HEK293T (cell line): ENCODE measurements around the gene DEGS1.

Experiments
- CTCF ChIA-PET: fragments of 350-600 bp; formaldehyde crosslinking; extraction: SDS; loops from one replicate; lab custom pipeline; 2021; ENCODE audit warnings: antibody characterized with exemption, inconsistent platforms; lab: Yijun Ruan, JAX
- POLR2A ChIA-PET: fragments of 350-600 bp; formaldehyde crosslinking; extraction: SDS; loops from one replicate; lab custom pipeline; 2020; ENCODE audit warnings: antibody characterized with exemption, inconsistent platforms; lab: Yijun Ruan, JAX
- DNase-seq: peaks from one replicate; pipeline ENCODE4 v3.0.0; 2012; ENCODE audit warnings: mixed read lengths; ENCODE audit errors: extremely low spot score
- ARNT ChIP-seq: fragments of 450-650 bp; IDR thresholded peaks from 2 replicates; pipeline ENCODE4 v1.6.1; 2017; ENCODE audit warnings: mild to moderate bottlenecking
- BHLHE40 ChIP-seq: fragments of 450-650 bp; IDR thresholded peaks from 2 replicates; pipeline ENCODE4 v1.6.1; 2016; ENCODE audit warnings: mild to moderate bottlenecking, moderate library complexity, borderline replicate concordance
- CTBP1 ChIP-seq: fragments of 450-650 bp; IDR thresholded peaks from 2 replicates; pipeline ENCODE4 v1.6.1; 2016; ENCODE audit warnings: borderline replicate concordance
- ELF4 ChIP-seq: fragments of 450-650 bp; IDR thresholded peaks from 2 replicates; pipeline ENCODE4 v1.6.1; 2017; ENCODE audit warnings: antibody characterized with exemption
- FOXA1 ChIP-seq: fragments of 450-650 bp; IDR thresholded peaks from 2 replicates; pipeline ENCODE4 v1.6.1; 2016; ENCODE audit warnings: mild to moderate bottlenecking
- FOXK2 ChIP-seq: fragments of 450-650 bp; IDR thresholded peaks from 2 replicates; pipeline ENCODE4 v1.6.1; 2016; ENCODE audit warnings: mild to moderate bottlenecking
- FOXM1 ChIP-seq: fragments of 450-650 bp; IDR thresholded peaks from 2 replicates; pipeline ENCODE4 v1.6.1; 2017; ENCODE audit warnings: mild to moderate bottlenecking, borderline replicate concordance
- HDGF ChIP-seq: fragments of 450-650 bp; IDR thresholded peaks from 2 replicates; pipeline ENCODE4 v1.6.1; 2017; ENCODE audit warnings: antibody characterized with exemption, borderline replicate concordance
- L3MBTL2 ChIP-seq: fragments of 450-650 bp; conservative IDR thresholded peaks from 2 replicates; pipeline ENCODE4 v1.6.1; 2016; ENCODE audit warnings: mild to moderate bottlenecking
- LEF1 ChIP-seq: fragments of 450-650 bp; IDR thresholded peaks from 2 replicates; pipeline ENCODE4 v1.6.1; 2017; ENCODE audit warnings: mild to moderate bottlenecking, borderline replicate concordance
- NFRKB ChIP-seq: fragments of 450-650 bp; IDR thresholded peaks from 2 replicates; pipeline ENCODE4 v1.6.1; 2016; ENCODE audit warnings: mild to moderate bottlenecking, moderate library complexity
- SP1 ChIP-seq: fragments of 450-650 bp; IDR thresholded peaks from 2 replicates; pipeline ENCODE4 v1.6.1; 2017
- SUZ12 ChIP-seq: fragments of 450-650 bp; IDR thresholded peaks from 2 replicates; pipeline ENCODE4 v1.6.1; 2016; ENCODE audit warnings: mild to moderate bottlenecking
- TARDBP ChIP-seq: fragments of 450-650 bp; IDR thresholded peaks from 2 replicates; pipeline ENCODE4 v1.6.1; 2016
- ZNF384 ChIP-seq: fragments of 450-650 bp; IDR thresholded peaks from 2 replicates; pipeline ENCODE4 v1.6.1; 2016
- TF ChIP-seq, protein P1 (sequence below): fragments of 450-650 bp; IDR thresholded peaks from 2 replicates; pipeline ENCODE4 v1.6.1; 2016

DEGS1 gene

DNA sequence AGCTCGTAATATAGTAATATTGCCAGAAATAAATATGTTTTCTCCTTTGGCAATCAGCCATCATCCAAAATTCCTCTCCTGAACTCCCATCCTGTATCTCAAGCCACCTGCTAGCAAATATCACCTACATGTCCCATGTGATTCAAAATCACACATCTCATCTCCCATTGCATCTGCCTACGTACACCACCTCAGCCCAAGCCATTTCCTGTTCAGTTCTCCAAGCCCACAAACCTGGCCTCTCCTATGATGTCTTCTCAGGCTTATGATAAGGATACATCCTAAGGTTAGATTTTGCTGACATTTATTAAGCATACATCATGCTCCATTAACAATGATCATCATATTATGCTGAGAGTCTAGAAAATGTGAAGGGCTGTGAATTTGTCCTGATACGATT, 31.9 kb upstream of the DEGS1 start:
- ChIA-PET POLR2A (no interaction called here), CTCF (no interaction called here)
- no peak for DNase-seq
- TF ChIP-seq BHLHE40, result no peak
- no peak for TF ChIP-seq L3MBTL2
- no peak for TF ChIP-seq NFRKB
- TF ChIP-seq HDGF, result no peak
- TF ChIP-seq SUZ12, result no peak
- no peak for TF ChIP-seq FOXM1
- TF ChIP-seq ZNF384, result no peak
- TF ChIP-seq, protein P1, sequence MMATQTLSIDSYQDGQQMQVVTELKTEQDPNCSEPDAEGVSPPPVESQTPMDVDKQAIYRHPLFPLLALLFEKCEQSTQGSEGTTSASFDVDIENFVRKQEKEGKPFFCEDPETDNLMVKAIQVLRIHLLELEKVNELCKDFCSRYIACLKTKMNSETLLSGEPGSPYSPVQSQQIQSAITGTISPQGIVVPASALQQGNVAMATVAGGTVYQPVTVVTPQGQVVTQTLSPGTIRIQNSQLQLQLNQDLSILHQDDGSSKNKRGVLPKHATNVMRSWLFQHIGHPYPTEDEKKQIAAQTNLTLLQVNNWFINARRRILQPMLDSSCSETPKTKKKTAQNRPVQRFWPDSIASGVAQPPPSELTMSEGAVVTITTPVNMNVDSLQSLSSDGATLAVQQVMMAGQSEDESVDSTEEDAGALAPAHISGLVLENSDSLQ, result no peak
- no peak for TF ChIP-seq LEF1
- TF ChIP-seq FOXK2, result no peak

DNA sequence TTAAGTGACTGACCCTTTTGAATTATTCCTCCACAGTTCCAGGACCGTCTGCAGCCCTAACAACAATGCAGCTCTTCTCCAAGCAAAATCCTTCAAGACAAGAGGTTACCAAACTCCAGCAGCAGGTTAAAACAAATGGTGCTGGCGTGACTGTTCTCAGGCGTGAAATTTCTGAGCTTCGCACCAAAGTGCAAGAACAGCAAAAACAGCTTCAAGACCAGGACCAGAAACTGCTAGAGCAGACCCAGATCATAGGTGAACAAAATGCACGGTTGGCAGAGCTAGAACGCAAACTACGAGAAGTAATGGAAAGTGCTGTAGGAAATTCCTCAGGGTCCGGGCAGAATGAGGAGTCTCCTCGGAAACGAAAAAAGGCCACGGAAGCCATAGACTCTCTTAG, 25.7 kb upstream of the DEGS1 start:
- no peak for DNase-seq
- POLR2A ChIA-PET, result no interaction called here
- TF ChIP-seq NFRKB (no peak), CTBP1 (no peak), TARDBP (no peak), HDGF (no peak), BHLHE40 (no peak), ELF4 (no peak), SUZ12 (no peak), FOXA1 (no peak), ZNF384 (no peak), ARNT (no peak), L3MBTL2 (no peak), FOXM1 (no peak), SP1 (no peak), LEF1 (no peak), FOXK2 (no peak)
- TF ChIP-seq, protein P1, result no peak
- CTCF ChIA-PET, result no interaction called here

DNA sequence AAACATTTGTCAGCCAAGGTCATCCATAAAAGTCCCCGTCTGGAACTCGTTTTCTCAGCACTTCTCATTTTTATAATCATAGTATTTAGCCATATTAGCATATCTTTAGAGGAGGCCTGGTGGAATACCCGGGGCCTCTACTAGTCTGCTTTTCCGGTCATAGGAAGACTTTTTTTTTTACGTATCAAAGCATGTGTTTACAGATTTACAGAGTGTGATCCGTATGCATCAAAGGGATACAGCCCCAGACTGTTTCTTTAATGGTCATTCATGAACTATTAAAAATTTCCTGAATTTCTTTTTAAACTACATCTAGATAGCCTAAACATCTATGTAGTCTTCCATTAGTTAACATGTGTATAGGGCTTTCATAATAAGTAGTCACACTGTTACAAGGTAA, 23.5 kb upstream of the DEGS1 start:
- ChIA-PET POLR2A (no interaction called here), CTCF (no interaction called here)
- DNase-seq, result no peak
- TF ChIP-seq FOXA1, result no peak
- no peak for TF ChIP-seq FOXM1
- TF ChIP-seq SP1, result no peak
- TF ChIP-seq BHLHE40, result no peak

DNA sequence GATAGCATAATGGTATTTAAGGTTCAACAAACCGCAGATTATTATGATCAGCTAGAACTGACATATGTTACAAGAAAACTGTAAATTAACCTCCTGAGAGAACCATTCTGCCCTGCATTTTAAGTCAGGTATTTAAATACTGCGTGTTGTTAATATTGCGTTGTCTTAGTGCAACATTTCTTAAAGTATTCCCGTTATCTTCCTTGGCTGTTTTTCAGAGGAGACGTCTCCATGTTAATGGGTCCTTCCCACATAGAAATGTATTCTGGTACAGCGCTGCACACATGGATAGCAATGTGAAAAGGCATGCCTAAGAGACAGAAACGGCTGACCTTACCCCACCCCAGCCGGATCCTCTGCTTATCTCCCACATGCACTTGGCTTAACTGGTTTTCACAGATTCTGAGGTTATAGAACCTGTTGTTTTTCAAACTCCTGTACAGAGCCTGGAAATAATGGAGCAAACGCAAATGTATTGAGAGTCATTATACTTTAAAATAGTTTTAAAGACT, 22.8 kb upstream of the DEGS1 start:
- ChIA-PET CTCF (no interaction called here), POLR2A (no interaction called here)
- DNase-seq, result no peak
- TF ChIP-seq TARDBP, result no peak
- no peak for TF ChIP-seq SUZ12
- TF ChIP-seq BHLHE40, result no peak
- TF ChIP-seq, protein P1, result no peak
- no peak for TF ChIP-seq FOXK2
- no peak for TF ChIP-seq ARNT
- TF ChIP-seq HDGF, result no peak
- TF ChIP-seq LEF1, result no peak
- TF ChIP-seq FOXM1, result no peak
- no peak for TF ChIP-seq CTBP1
- TF ChIP-seq L3MBTL2, result no peak

DNA sequence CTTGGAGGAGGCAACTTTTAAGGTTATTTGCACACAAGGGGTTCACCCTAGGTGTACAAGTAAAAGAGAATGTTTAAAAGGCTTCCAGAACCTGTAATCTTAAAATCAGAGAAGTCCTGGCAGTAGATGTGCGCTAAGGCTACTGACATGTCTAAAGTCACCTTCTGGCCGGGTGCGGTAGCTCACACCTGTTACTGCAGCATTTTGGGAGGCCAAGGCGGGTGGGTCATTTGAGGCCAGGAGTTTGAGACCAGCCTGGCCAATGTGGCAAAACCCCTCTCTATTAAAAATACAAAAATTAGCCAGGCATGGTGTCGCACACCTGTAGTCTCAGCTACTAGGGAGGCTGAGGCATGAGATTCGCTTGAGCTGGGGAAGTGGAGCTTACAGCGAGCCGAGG, 20.3 kb upstream of the DEGS1 start:
- CTCF ChIA-PET, result no interaction called here
- TF ChIP-seq FOXA1, result no peak
- TF ChIP-seq ZNF384, result 0 out of 2 replicates have a peak, but pooled peaks have one; percentile 9
- POLR2A ChIA-PET, result interaction anchor here (1.2 kb wide), 1 partner anchor 167 kb away, joined by 3 read pairs; the partner anchor contains the start of gene NVL

DNA sequence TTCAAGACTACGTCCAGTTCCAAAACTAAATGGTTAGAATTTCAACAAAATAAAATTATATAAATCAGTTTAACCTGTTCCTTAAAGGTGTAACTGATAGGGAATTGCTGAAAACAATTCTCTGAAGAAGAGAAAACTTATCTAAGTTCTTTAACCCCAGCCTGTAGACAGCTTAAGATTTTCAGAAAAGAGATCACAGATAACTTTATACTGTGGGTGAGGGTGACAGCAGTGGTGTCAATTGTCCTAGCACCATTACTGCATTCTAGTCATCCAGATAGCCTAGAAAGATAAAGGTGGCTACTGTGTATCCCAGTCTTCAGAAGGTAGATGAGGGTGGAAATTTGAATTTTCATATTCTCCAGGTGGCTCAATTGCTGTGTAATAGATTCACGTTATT, 19.7 kb upstream of the DEGS1 start:
- ChIA-PET CTCF (no interaction called here), POLR2A (no interaction called here)
- no peak for DNase-seq
- no peak for TF ChIP-seq HDGF
- TF ChIP-seq FOXM1, result no peak
- no peak for TF ChIP-seq LEF1
- TF ChIP-seq ELF4, result no peak
- TF ChIP-seq ARNT, result no peak
- no peak for TF ChIP-seq ZNF384
- no peak for TF ChIP-seq NFRKB
- TF ChIP-seq TARDBP, result no peak
- TF ChIP-seq FOXA1, result no peak

More for the DNA sequence above, 20.3 kb upstream of the DEGS1 start:
- no peak for DNase-seq
